Stimulated activated CD4-positive, alpha-beta T cell treated with anti-CD3 and anti-CD28 coated beads, TNF-alpha, amount 100 ng/mL, for 24 hours (primary cell): Measurements from ENCODE around the gene LRRC74B.
"Not testable (repeated sequence)": the region's sequence is repeated elsewhere in the genome, so short reads cannot be mapped to it uniquely, and the experiment has no call there.

ENCODE experiments used
- DNase-seq, 3 experiments: peaks; one replicate each; pipeline ENCODE4 v3.0.0-alpha.2; 2020; ENCODE audit warnings: low read depth in 3 of 3

LRRC74B gene

GRCh38 chr22:21032037-21032867 lies 13.5 kb upstream of the LRRC74B start, which contains the start of gene SLC7A4:
Gene SLC7A4, minus strand, starts transcription at chr22:21032561. Its CDS starts 749 bp downstream, at chr22:21031812.
- DNase-seq, result no peak

GRCh38 chr22:21032868-21033688 lies 12.7 kb upstream of the LRRC74B start:
- DNase-seq, result no peak

- no peak for DNase-seq
Observed at GRCh38 chr22:21033895-21034294, 11.9 kb upstream of the LRRC74B start.

- DNase-seq, result no peak
Observed at GRCh38 chr22:21034989-21035388, 10.8 kb upstream of the LRRC74B start.

- DNase-seq, result no peak
Observed at GRCh38 chr22:21038405-21038804, 7.3 kb upstream of the LRRC74B start.

GRCh38 chr22:21039158-21039557 lies 6.6 kb upstream of the LRRC74B start:
- not testable (repeated sequence) for DNase-seq

GRCh38 chr22:21041937-21042336 lies 3.8 kb upstream of the LRRC74B start:
- DNase-seq, result no peak

GRCh38 chr22:21042978-21043859 lies 2.5 kb upstream of the LRRC74B start:
- no peak for DNase-seq

- DNase-seq, result no peak
Observed at GRCh38 chr22:21043860-21044535, 1.7 kb upstream of the LRRC74B start.

- DNase-seq, result no peak
Observed at GRCh38 chr22:21044931-21045584, 688 bp upstream of the LRRC74B start.

- DNase-seq, result no peak
Observed at GRCh38 chr22:21047035-21047661, 1.4 kb downstream of the LRRC74B start.

- DNase-seq, result no peak
Observed at GRCh38 chr22:21047730-21048129, 2.0 kb downstream of the LRRC74B start.

- not testable (repeated sequence) for DNase-seq
Observed at GRCh38 chr22:21048448-21048847, 2.7 kb downstream of the LRRC74B start.

GRCh38 chr22:21048965-21049364 lies 3.2 kb downstream of the LRRC74B start:
- not testable (repeated sequence) for DNase-seq

GRCh38 chr22:21051145-21051830 lies 5.5 kb downstream of the LRRC74B start:
- DNase-seq, result no peak

- no peak for DNase-seq
Observed at GRCh38 chr22:21051831-21052400, 6.2 kb downstream of the LRRC74B start.

GRCh38 chr22:21052715-21053459 lies 7.1 kb downstream of the LRRC74B start:
- no peak for DNase-seq

- DNase-seq, result no peak
Observed at GRCh38 chr22:21054046-21054713, 8.4 kb downstream of the LRRC74B start.
